HL-60/S4 treated with phorbol 12-myristate 13-acetate at 8.2 ng/mL for 4 days and 3 days (cell line): ENCODE data around the gene RANBP9.

ENCODE experiments used
- in situ Hi-C: fragments of 300-500 bp; cut with MboI; formaldehyde crosslinking; loops from 2 replicates; pipeline ENCODE4 v1.15.0; 2022; ENCODE audit warnings: low sequenced_read_pairs

RANBP9 gene

GRCh38 chr6:13655700-13656099 lies 55.9 kb downstream of the RANBP9 start:
- in situ Hi-C loops, result no loop called here

DNA sequence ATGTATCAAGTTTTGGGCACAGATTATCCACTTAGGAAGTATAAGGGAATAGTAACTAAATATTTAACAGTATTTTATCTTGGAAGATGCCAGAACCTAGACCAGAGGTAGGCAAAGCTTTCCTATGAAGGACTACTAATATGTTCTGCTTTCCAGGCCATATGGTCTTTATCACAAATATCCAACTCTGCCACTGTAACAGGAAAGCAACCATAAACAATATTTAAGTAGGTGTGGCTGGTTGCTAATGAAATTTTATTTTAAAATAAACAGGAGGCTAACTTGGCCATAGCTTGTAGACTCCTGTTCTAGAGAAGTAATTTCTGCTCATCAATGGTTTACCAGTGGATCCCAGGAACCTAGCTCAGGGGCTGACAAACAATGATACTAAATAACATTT lies 57.1 kb downstream of the RANBP9 start:
- in situ Hi-C loops, result no loop called here

- in situ Hi-C loops, result no loop called here
Measured at GRCh38 chr6:13653296-13653695, 58.3 kb downstream of the RANBP9 start.

DNA sequence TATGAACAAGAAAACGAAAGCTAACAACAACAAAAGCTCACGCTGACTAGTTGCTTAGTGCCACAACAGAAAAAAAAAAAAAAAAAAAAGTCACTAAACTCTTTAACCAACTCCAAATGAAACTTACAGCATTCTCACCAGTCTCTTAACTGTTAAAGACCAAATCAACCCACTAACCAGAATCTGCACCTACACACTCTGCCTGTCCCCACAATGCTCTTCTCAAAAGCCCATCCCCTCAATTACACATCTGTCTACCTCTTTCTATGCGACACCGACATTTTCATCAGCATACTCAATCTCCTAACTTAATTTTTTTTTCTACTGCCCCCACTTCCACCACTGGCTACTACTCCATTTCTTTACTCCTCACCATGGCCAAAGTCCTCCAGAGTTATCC lies 62.2 kb downstream of the RANBP9 start:
- in situ Hi-C loops, result no loop called here

GRCh38 chr6:13648850-13649249 lies 62.8 kb downstream of the RANBP9 start:
- in situ Hi-C loops, result no loop called here

DNA sequence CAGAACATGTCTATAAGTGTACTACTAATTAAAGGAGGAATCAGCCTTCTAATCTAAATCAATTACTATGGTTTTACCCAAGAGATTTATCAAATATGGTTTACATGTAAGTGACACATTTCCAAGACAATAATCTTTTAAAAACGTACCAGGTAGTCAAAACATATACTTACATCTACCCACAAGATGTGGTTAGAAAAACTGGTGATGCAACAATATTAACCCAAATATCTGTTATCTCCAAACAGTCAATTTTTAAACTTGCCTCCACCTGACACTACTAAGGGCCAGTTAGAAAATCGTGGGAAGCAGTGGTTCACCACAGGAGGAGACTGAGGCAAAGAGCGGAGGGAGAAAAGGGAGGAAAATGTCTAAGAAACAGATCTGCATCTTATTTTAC lies 68.5 kb downstream of the RANBP9 start:
- in situ Hi-C loops, result no loop called here

DNA sequence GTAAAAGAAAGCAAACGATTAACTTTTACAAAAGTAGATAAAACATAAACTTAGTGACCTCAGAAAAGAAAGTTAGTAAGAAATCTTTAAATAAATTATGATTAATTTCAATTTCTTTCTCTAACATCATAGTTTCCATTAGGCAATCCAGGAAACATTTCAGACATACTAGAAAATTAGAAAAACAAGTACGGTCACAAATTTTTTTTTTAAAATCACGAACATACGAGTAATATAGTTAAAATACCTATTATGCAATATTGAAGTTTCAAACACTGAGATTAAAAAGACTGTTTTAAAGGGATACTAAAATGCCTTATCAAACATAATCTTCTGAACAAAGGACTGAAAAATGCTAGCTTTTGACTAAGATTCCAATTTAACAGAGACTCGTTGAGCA lies 70.3 kb downstream of the RANBP9 start:
- in situ Hi-C loops, result no loop called here

DNA sequence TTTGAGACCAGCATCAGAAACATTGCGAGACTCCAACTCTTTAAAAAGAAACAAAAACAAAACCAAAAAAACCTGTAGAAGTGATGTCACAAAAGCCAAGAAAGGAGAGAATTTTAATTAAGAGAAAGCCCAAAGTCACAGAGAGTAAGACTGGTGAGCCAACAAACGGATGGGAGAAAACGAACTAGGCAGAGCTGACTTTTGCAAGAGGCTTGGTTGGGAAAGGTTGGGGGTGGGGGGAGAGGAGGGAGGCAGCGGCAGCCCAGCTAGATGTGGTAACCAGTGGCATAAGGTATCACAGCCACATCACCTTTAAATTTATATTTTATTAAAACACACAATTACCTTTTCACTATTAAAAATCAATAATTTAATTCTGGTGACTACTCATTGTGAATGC lies 73.0 kb downstream of the RANBP9 start:
- in situ Hi-C loops, result no loop called here

DNA sequence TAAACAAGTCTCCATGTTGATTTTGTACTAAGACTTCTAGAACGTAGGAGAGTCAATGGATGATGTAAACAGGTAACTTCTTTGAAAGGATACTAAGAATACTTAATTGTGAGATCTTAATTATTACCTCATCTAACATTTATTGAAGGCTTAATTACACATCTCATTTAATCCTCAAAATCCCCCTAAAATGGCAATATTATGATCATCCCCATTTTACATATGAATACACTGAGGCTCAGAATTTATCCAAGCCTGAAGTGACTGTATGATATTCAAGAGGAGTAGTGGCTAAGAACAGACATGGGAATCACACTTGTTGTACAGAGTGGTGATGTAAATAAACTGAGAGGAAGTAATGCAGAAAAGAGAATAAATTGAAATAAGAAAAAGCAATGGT lies 73.6 kb downstream of the RANBP9 start:
- in situ Hi-C loops, result no loop called here

DNA sequence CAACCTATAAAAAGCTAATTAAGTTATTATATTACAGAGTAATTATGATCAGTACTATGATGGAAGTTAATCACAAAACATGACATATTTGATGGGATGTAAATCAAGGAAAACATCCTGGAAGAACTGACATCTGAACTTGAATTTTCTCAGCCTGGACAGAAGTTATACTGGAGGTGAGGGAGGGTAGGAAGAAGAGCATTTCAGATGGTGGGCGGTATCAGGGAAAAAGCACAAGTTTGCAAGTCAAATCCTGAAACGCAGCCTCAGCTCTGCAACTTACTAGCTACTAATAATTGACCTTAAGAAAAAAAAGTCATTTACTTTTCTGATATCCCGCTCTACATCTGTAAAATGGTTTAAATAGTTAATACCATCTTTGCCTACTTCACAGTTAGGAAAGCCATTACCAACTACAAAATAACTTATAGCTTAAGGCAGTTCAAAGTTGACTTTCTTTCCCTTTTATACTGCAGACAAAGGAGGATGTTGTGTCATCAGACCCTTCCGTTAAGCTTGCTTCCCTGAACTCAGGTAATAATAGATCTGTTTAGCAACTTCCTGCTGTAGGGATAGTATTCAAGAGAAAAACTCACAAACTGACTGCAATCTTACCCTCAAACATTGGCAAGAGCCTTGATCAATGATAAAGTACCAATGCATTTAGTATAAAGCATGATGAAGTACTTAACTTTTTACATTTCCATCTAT lies 75.5 kb downstream of the RANBP9 start:
- in situ Hi-C loops, result no loop called here

DNA sequence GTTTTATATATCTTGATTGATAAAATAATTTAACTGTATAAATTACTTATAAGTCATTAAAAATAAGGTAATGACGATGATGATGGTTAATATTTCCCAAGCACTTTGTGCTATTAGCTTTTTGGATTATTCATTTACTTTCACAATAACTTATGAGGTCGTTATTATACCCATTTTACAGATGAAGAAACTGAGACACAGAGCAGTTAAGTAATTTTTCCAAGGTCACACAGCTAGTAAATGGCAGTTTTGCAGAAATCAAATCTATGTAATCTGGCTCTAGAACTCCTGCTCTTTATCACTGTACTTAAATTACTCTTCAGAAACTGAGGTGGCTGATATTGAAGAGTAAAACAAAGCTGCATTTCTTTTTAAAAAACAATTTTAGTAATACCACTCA lies 78.3 kb downstream of the RANBP9 start:
- in situ Hi-C loops, result no loop called here

GRCh38 chr6:13630499-13630898 lies 81.1 kb downstream of the RANBP9 start:
- in situ Hi-C loops, result no loop called here

DNA sequence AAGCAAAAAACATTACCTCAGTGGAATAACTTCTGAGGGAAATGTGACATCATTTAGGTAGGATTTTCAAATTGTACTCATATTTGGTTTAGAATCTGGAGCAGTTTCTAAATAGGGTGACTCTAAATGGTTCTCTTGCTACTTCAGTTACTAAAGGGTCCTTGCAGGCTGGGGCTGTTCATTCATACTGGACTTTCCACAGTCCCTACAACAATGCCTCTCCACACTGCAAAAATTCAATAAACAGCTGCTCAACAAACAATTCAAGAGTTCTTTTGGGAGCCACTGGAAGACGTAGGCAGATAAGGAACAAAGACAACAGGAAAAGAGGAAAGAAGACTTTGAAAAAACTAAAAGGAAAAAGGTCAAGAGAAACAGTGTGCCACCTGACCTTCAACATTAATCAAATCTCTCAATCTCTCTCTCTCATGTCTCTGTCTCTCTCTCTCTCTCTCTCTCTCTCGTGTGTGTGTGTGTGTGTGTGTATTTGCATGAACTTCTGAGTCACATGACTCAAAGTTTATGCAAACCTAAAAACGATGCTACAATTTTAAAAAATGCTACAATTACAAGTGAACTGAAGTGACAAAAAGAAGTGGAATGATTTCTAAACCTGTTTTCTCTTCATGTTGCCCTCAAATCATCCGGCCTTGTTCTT lies 82.0 kb downstream of the RANBP9 start:
- in situ Hi-C loops, result no loop called here

DNA sequence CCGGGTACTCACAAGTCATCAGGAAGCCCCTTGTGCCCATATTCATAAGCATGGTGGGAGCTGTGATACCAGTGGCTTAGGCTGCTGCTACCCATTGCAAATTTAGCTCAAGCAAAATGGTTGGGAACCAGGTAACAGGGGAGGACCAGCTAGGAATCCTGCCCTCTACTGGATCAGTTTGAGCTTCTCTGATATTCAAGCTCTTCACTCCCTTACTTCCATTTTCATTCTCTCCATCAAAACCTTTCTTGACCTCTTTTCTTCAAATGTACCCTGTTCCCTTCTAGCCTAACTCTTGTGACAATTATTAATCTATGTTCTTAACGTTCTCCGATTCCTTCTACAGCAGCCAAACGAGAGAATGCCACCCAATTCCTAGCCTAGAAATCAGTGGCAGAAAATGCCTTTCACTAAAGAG lies 86.8 kb downstream of the RANBP9 start:
- in situ Hi-C loops, result no loop called here

DNA sequence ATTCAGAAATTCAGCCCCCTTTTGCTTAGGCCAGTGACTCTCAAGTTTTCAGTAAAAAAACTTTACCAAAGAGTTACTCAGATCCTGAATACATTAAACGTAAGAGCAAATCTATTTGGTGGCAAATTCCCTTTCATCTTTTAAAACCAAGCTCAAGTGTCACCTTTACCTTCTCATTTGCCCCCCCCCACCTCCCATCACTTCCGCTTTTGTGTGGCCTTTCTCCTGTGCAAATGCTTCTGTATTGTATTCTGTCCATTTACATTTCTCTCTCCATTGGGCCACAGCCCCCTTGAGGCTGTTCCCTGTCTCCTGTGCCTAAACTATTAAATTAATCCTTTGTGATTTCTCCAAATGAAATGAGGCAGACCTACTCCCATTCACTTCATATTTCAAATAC lies 94.6 kb downstream of the RANBP9 start:
- in situ Hi-C loops, result no loop called here

- in situ Hi-C loops, result no loop called here
Measured at GRCh38 chr6:13615792-13616120, 95.9 kb downstream of the RANBP9 start.

GRCh38 chr6:13614926-13615791 lies 96.5 kb downstream of the RANBP9 start, which contains the start of gene NOL7:
TSS of gene NOL7 (plus strand) at chr6:13615335. CDS start at chr6:13615359, 24 bp downstream.
- in situ Hi-C loops, result no loop called here

GRCh38 chr6:13614126-13614925 lies 97.3 kb downstream of the RANBP9 start:
- in situ Hi-C loops, result no loop called here

- in situ Hi-C loops, result no loop called here
Measured at GRCh38 chr6:13613029-13613594, 98.5 kb downstream of the RANBP9 start.

- in situ Hi-C loops, result no loop called here
Measured at GRCh38 chr6:13611715-13612114, 99.9 kb downstream of the RANBP9 start.

DNA sequence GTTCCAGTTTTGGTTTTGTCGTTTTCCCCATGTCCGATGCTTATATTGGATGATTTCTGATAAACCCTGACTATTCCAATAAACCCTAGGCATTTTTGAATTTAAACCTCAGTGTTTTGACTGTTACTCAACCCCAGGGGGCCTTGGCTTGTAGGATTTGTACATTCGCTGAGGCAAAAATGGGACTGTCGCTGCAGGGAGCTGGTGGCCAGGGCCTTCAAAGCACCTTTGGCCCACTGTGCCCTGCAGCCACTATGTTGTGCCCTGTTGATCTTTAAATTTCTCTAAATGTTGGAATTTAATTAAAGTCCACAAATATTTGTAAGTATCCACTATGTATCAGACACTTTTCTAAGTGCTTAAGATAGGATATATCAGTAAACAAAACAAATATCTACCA lies 106.0 kb downstream of the RANBP9 start:
- in situ Hi-C loops, result no loop called here
